T-helper 17 cell (primary cell): Measurements from ENCODE around the gene NXPE1. TPM values are rescaled to one million over a fixed set of nuclear protein-coding genes. Genes with fewer than 3 reads are reported as not detected.

ENCODE experiments used
- total RNA-seq, 4 donors: library from RNA in 2 of 4; stranded (reverse) in 2 of 4; gene quantifications; one replicate each; pipeline ENCODE4 v1.2.3 and lab custom pipeline; 2022 to 2026

Gene NXPE1
- total RNA-seq, 2 donors from 2014 or later, result not detected

Other genes starting within 250 kb of the NXPE1 start
- gene C11orf71, start 159.4 kb downstream of the NXPE1 start, total RNA-seq, result 1 to 10 TPM; 9.4 to 9.8 TPM
- 10 to 100 TPM; 57.8 to 59.2 TPM for gene RBM7, start 159.2 kb downstream of the NXPE1 start, total RNA-seq
- 10 to 100 TPM; 30.1 to 38.9 TPM for gene REXO2, start 120.4 kb downstream of the NXPE1 start, total RNA-seq
- gene NXPE4, start 35.9 kb upstream of the NXPE1 start, total RNA-seq, result not detected
- not detected for gene NXPE2, start 118.6 kb upstream of the NXPE1 start, total RNA-seq